IPS DF 6.9 (cell line): ENCODE results near the gene CTTNBP2.
A peak's percentile ranks its signal among the peaks of the same experiment; 100 is the strongest.

Experiments used
- DNase-seq: peaks from one replicate; pipeline ENCODE4 v3.0.0-alpha.2; 2013; ENCODE audit warnings: low read depth, low spot score
- H3K27ac ChIP-seq: one replicate; pipeline ENCODE4 v1.5.1; 2013; ENCODE audit warnings: low read length, control low read depth
- H3K27me3 ChIP-seq: 2 replicates; pipeline ENCODE4 v1.6.1; 2013; ENCODE audit warnings: mild to moderate bottlenecking, low read length; ENCODE audit not compliant: control insufficient read depth, insufficient read depth
- H3K36me3 ChIP-seq: 2 replicates; pipeline ENCODE4 v1.6.1; 2013; ENCODE audit warnings: low read length; ENCODE audit not compliant: control insufficient read depth, insufficient read depth
- H3K4me1 ChIP-seq: 2 replicates; pipeline ENCODE4 v1.6.1; 2013; ENCODE audit warnings: low read length; ENCODE audit not compliant: control insufficient read depth, insufficient read depth
- H3K4me3 ChIP-seq: 2 replicates; pipeline ENCODE4 v1.5.1; 2013; ENCODE audit warnings: mild to moderate bottlenecking, low read length
- H3K9me3 ChIP-seq: 2 replicates; pipeline ENCODE4 v1.6.1; 2013; ENCODE audit warnings: low read length, inconsistent platforms; ENCODE audit not compliant: control insufficient read depth, insufficient read depth
- WGBS: extraction: QIAGEN DNeasy Blood & Tissue Kit; methylation state at CpG from one replicate; pipeline ENCODE4 v1.1.7; 2013; ENCODE audit warnings: mixed read lengths, missing lambda C conversion rate; ENCODE audit not compliant: insufficient read length, insufficient coverage; 5-methylcytosine and 5-hydroxymethylcytosine counted together

CTTNBP2 gene

DNA sequence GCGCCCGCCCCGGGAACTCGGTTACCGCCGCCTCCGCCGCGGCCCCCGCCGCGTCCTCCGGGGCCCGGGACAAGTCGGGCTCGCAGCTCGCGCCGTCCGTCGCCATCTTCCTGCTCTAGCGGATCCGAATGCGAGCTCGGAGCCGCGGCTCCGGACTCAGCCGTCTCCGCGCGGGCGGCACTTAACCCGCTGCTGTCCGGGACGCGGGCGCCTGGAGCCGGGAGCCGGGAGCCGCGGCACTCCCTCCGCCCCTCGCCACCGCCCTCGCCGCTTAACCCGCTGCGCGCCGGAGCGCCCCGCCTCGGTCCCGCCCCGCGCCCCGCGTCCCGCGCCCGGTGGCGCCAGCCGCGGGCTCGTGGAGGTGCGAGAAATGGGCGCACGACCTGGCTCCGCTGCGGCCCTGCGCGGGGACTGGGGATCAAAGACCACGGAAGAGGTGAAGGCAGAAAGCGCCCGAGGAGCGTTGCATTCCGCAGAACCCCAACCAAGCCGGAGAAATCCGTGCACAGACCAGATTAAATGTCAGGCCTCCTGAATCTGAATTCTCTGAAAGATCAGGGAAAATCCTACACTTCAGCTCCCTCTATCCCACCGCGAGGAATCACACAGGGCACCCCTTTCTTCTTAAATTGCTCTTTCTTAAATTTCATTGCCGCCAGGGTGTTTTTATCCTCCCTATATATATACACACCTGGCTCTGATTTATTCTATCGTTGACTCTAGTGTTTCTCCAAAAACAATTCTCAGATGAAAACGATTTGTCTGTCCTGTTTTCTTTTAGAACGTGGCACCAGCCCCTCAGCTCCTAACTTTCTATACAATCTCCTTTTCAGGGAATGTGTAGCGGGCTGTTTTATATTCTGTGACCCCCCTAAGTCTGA, at the start of gene CTTNBP2:
Gene CTTNBP2, minus strand, starts transcription at position 132 of the 881 bp plus-strand sequence. Its CDS starts 26 bp downstream, at position 106.
- H3K27ac ChIP-seq: no peak within 1 kb of the TSS
- peak within 1 kb of the TSS; percentile 83 for H3K4me3 ChIP-seq
- no peaks in the 10 kb centered on the region for H3K27me3 ChIP-seq
- no CpG with 5 or more reads among the region's 87 CpGs for WGBS
- DNase-seq: no peak
- no peaks in the 10 kb centered on the region for H3K9me3 ChIP-seq
- no peaks in the 10 kb centered on the region for H3K36me3 ChIP-seq
- no peaks in the 10 kb centered on the region for H3K4me1 ChIP-seq

- H3K9me3 ChIP-seq: no peaks in the 10 kb centered on the region
- H3K4me1 ChIP-seq: no peaks in the 10 kb centered on the region
- no peak overlapping the region for H3K27ac ChIP-seq
- no peaks in the 10 kb centered on the region for H3K36me3 ChIP-seq
- H3K4me3 ChIP-seq: no peak overlapping the region
- H3K27me3 ChIP-seq: no peaks in the 10 kb centered on the region; the same call in 1 of the 2 replicates
- no CpG with 5 or more reads among the region's 2 CpGs for WGBS
- DNase-seq: no peak
These were observed 43.1 kb upstream of the CTTNBP2 start for GRCh38 chr7:117916309-117916708.

DNA sequence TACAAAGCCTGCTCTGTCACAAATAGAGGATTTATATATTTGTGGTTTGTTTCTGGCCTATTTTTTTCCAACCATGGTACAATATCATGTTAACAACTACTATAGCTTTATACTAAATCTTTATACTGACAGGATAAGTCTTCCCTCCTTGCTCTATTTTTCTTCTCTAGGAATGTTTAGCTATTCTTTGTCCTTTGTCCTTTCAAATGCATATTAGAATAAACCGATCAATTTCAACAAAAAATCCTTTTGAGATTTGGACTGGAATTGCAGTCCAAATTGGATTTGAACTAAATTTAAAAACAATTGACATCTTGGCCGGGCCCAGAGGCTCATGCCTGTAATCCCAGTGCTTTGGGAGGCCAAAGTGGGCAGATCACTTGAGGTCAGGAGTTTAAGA, 39.2 kb upstream of the CTTNBP2 start:
- Histone ChIP-seq H3K4me1 (no peaks in the 10 kb centered on the region), H3K9me3 (no peaks in the 10 kb centered on the region), H3K36me3 (no peaks in the 10 kb centered on the region), H3K27ac (no peak overlapping the region), H3K27me3 (no peaks in the 10 kb centered on the region), H3K4me3 (no peak overlapping the region)
- DNase-seq: no peak
- WGBS: no CpG with 5 or more reads among the region's 2 CpGs

DNA sequence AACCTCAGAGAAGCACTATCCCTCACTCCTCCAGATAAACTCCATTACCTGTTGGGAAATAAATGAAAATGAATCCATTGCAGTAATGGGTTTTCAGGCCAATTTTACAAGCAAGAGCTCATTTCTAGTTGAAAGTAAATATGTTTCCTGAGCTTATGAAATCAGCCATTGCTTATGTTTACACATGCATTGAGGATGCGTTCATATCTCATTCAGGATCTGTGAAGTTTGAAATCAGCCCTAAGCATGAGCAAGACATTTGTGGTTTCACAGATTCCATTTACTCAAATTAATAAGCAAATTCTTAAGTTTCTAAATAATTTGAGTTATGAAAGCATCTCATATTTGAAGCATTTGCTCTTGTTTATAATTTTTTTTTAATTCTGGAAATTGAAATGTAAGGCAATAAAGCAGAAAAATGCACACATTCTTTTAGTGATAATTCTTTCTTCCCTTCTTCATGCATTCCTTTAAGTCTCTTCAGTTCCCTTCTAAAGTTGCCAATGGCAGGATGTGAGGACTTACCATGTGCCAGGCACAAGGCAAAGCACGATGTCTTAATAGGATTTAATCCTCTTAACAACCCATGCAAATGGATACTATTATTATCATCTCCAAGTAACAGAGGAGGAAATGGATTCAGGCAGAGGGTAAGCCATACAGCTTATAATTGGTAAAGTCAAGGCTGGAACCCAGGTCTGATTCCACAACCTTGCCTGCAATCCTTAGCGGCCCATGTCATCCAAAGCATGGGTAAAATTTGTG, 35.0 kb upstream of the CTTNBP2 start:
- Histone ChIP-seq H3K36me3 (no peaks in the 10 kb centered on the region), H3K4me3 (no peak overlapping the region), H3K9me3 (no peaks in the 10 kb centered on the region), H3K27ac (no peak overlapping the region), H3K27me3 (no peaks in the 10 kb centered on the region), H3K4me1 (no peaks in the 10 kb centered on the region; the same call in 1 of the 2 replicates)
- DNase-seq: no peak
- no CpG with 5 or more reads among the region's 3 CpGs for WGBS

- H3K27ac ChIP-seq: no peak overlapping the region
- H3K9me3 ChIP-seq: no peaks in the 10 kb centered on the region
- DNase-seq: no peak
- H3K36me3 ChIP-seq: no peaks in the 10 kb centered on the region
- no peaks in the 10 kb centered on the region; the same call in 1 of the 2 replicates for H3K4me1 ChIP-seq
- H3K4me3 ChIP-seq: no peak overlapping the region
- H3K27me3 ChIP-seq: no peaks in the 10 kb centered on the region
- WGBS: no CpG with 5 or more reads among the region's 4 CpGs
These were observed 33.9 kb upstream of the CTTNBP2 start for GRCh38 chr7:117907049-117907640.

DNA sequence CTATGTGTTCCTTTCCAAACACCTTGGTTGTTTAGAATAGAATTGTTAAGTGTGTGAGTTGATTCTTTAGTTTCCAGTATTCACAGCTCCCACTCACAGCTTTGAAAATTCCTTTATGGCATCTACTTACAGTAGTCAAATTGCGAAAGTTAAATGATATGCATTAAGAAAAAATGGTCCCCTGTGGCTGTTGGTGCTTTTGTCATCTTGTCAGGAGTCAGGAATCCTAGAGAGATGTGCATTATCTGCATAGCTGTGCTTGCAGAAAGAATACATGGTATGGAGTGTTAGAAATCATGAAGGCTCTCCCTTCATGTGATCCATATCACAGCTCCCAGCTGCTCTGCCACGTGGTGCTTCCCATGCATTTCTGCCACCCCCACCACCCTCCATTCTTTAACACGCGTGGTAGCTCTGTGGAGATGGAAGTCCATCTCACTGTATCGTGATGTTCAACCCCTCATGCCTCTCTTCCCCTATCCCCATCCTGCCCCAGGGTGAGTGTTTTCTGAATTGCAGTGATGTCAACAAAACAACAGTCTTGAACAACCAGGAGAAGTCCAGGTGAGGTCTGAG, 29.2 kb upstream of the CTTNBP2 start:
- Histone ChIP-seq H3K9me3 (no peaks in the 10 kb centered on the region), H3K27ac (no peak overlapping the region), H3K36me3 (no peaks in the 10 kb centered on the region), H3K4me1 (no peaks in the 10 kb centered on the region; the same call in 1 of the 2 replicates), H3K4me3 (no peak overlapping the region), H3K27me3 (no peaks in the 10 kb centered on the region)
- no peak for DNase-seq
- no CpG with 5 or more reads among the region's 5 CpGs for WGBS

DNA sequence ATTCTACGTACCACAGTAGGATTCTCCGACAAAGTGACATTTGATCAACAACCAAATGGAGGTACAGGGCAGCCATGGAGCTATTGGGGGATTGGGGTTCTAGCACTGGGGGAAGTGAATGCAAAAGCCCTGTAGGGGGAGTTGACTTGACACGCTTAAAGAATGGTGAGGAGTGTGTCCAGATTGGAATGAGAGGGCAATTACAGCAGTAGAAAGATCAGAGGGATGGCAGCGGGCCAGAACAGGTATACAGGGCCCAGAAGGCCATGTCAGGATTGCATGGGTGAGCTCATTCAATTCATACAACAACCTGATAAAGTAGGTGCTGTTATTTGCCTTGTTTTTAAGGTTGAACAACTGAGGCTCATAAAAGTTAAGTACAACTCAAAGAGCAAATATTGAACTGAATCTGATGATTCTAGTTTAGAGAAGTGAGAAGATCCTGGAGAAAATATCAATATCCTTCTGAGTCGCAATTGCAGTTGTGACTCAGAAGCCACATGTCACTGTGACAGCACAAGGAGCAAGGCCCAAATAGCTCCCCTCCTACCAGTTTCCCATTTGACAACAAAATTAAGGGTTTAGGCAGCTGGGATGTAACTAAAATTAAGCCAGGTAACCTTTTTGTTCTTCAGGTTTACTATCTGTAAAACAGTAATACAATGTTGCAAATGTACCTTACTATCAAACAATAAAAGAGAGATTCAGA, 28.0 kb upstream of the CTTNBP2 start:
- no CpG with 5 or more reads among the region's 5 CpGs for WGBS
- no peak overlapping the region for H3K27ac ChIP-seq
- H3K9me3 ChIP-seq: no peaks in the 10 kb centered on the region
- no peak for DNase-seq
- no peak overlapping the region for H3K4me3 ChIP-seq
- H3K4me1 ChIP-seq: no peaks in the 10 kb centered on the region; the same call in 1 of the 2 replicates
- H3K27me3 ChIP-seq: no peaks in the 10 kb centered on the region
- no peaks in the 10 kb centered on the region for H3K36me3 ChIP-seq

DNA sequence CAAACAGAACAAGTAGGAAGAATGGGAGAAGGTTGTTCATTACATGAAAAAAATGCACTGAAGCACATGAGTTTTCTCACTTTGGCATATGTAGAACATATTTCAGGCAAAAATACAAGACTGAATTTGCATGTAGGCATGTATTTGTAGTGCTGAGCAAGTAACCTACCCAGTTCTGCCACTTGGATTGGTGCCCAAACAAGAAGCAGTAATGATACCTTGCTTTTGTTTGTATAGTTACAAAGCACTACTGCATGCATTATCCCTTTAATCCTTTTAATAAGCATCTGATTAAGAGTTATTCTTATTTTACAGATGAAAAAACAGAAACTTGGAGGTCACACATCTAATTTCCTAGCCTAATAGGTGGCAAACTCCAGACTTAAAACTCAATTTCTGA, 23.1 kb upstream of the CTTNBP2 start:
- no peak overlapping the region for H3K27ac ChIP-seq
- no peaks in the 10 kb centered on the region for H3K27me3 ChIP-seq
- no peak overlapping the region for H3K4me3 ChIP-seq
- no peak for DNase-seq
- no peaks in the 10 kb centered on the region for H3K9me3 ChIP-seq
- no peaks in the 10 kb centered on the region for H3K36me3 ChIP-seq
- no peaks in the 10 kb centered on the region; the same call in 1 of the 2 replicates for H3K4me1 ChIP-seq

DNA sequence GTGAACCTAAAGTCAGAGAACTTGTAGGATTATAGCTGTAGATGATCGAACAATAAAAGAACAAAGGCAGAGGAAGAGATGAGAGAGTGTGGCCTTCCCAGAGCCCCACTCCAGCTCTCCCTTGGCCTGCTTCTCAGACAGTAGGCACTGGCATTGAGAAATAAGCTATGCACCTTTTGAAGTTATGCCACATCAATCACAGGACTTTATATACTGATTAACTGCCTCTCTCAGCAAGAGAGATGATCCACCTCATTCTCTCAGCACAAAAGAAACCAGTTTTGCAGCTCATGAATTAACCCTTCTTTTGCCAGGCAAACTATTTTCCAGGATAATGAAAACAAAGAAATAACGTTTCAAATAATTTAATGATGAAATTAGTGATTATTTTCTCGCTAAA, 22.0 kb upstream of the CTTNBP2 start:
- H3K4me1 ChIP-seq: no peaks in the 10 kb centered on the region; the same call in 1 of the 2 replicates
- WGBS: no CpG with 5 or more reads among the region's 3 CpGs
- DNase-seq: no peak
- H3K36me3 ChIP-seq: no peaks in the 10 kb centered on the region
- H3K4me3 ChIP-seq: no peak overlapping the region
- no peaks in the 10 kb centered on the region for H3K9me3 ChIP-seq
- H3K27me3 ChIP-seq: no peaks in the 10 kb centered on the region
- no peak overlapping the region for H3K27ac ChIP-seq

- Histone ChIP-seq H3K36me3 (no peaks in the 10 kb centered on the region), H3K27ac (no peak overlapping the region), H3K9me3 (no peaks in the 10 kb centered on the region), H3K27me3 (no peaks in the 10 kb centered on the region), H3K4me3 (no peak overlapping the region), H3K4me1 (no peaks in the 10 kb centered on the region; the same call in 1 of the 2 replicates)
- no peak for DNase-seq
- WGBS: no CpG with 5 or more reads among the region's 1 CpG
These were observed 20.8 kb upstream of the CTTNBP2 start for GRCh38 chr7:117894037-117894436.
